T-helper 1 cell treated with Interleukin-12 subunit alpha and Interleukin-12 subunit beta and Interleukin-4 antibody, amounts not matched to agents 30 ng/mL and 1 ng/mL, for 36 hours (primary cell): Measurements from ENCODE around the gene SATB1. TPM values are rescaled to one million over a fixed set of nuclear protein-coding genes. Genes with fewer than 3 reads are reported as not detected.

Experiments used
- intact Hi-C: fragments of 100-400 bp; cut with micrococcal nuclease; formaldehyde crosslinking; loops from one replicate; pipeline ENCODE4 v1.15.1; 2024
- total RNA-seq: library from RNA; stranded (reverse); gene quantifications from 2 replicates; pipeline ENCODE4 v1.2.3, GENCODE V29; 2022

SATB1 gene
- 662 and 688 TPM in 2 replicates for total RNA-seq

GRCh38 chr3:18424729-18425640 is at the start of gene SATB1:
Gene SATB1, minus strand, starts transcription at chr3:18425339. Its CDS starts 4,372 bp downstream, at chr3:18420967.
- intact Hi-C loops = loop anchor here (5.0 kb wide), 1 partner anchor 1538 kb away; no protein-coding TSS in a partner anchor

GRCh38 chr3:18474202-18474601 is 49.1 kb upstream of the SATB1 start:
- intact Hi-C loops = no loop called here

GRCh38 chr3:18469775-18470174 is 44.6 kb upstream of the SATB1 start:
- intact Hi-C loops = no loop called here

GRCh38 chr3:18466136-18466535 is 41.0 kb upstream of the SATB1 start:
- intact Hi-C loops = no loop called here

GRCh38 chr3:18454766-18455165 is 29.6 kb upstream of the SATB1 start:
- intact Hi-C loops = loop anchor here (2.0 kb wide), 1 partner anchor 36 kb away; no protein-coding TSS in a partner anchor

- intact Hi-C loops = loop anchor here (5.0 to 10.0 kb wide), 2 partner anchors 378 to 695 kb away; partner anchors contain the start of gene KCNH8
Measured at GRCh38 chr3:18449618-18450017, 24.5 kb upstream of the SATB1 start.

GRCh38 chr3:18447720-18448119 is 22.6 kb upstream of the SATB1 start:
- intact Hi-C loops = loop anchor here (2.0 to 10.0 kb wide), 3 partner anchors 51 to 697 kb away; partner anchors contain the start of gene KCNH8

- intact Hi-C loops = loop anchor here (1.0 to 10.0 kb wide), 6 partner anchors 53 to 699 kb away; partner anchors contain the start of gene KCNH8
Measured at GRCh38 chr3:18446149-18446825, 21.1 kb upstream of the SATB1 start.

- intact Hi-C loops = loop anchor here (1.0 to 10.0 kb wide), 11 partner anchors 53 to 699 kb away; partner anchors contain the start of gene KCNH8
Measured at GRCh38 chr3:18445401-18446148, 20.4 kb upstream of the SATB1 start.

- intact Hi-C loops = loop anchor here (1.0 to 10.0 kb wide), 8 partner anchors 115 to 1932 kb away; partner anchors contain the start of genes KCNH8 and RFTN1
Measured at GRCh38 chr3:18444595-18445400, 19.7 kb upstream of the SATB1 start.

- intact Hi-C loops = loop anchor here (2.0 to 10.0 kb wide), 3 partner anchors 545 to 1932 kb away; partner anchors contain the start of genes KCNH8 and RFTN1
Measured at GRCh38 chr3:18443665-18444594, 18.8 kb upstream of the SATB1 start.

- intact Hi-C loops = loop anchor here (1.0 to 10.0 kb wide), 3 partner anchors 9 to 1931 kb away; partner anchors contain the start of genes KCNH8 and RFTN1
Measured at GRCh38 chr3:18442756-18443664, 17.9 kb upstream of the SATB1 start.

GRCh38 chr3:18441551-18441950 is 16.4 kb upstream of the SATB1 start:
- intact Hi-C loops = loop anchor here (5.0 to 10.0 kb wide), 2 partner anchors 703 to 1929 kb away; partner anchors contain the start of genes KCNH8 and RFTN1

- intact Hi-C loops = loop anchor here (5.0 to 10.0 kb wide), 2 partner anchors 705 to 1928 kb away; partner anchors contain the start of genes KCNH8 and RFTN1
Measured at GRCh38 chr3:18440066-18440722, 15.1 kb upstream of the SATB1 start.

- intact Hi-C loops = loop anchor here (10.0 kb wide), 1 partner anchor 1506 kb away; the partner anchor contains the start of gene RAB5A
Measured at GRCh38 chr3:18439281-18439680, 14.1 kb upstream of the SATB1 start.

- intact Hi-C loops = loop anchor here (1.0 to 10.0 kb wide), 2 partner anchors 12 to 1506 kb away; partner anchors contain the start of gene RAB5A
Measured at GRCh38 chr3:18438586-18438985, 13.4 kb upstream of the SATB1 start.

- intact Hi-C loops = loop anchor here (10.0 kb wide), 1 partner anchor 1509 kb away; the partner anchor contains the start of gene RAB5A
Measured at GRCh38 chr3:18436213-18436612, 11.1 kb upstream of the SATB1 start.
